Activated T-cell treated with anti-CD3 and anti-CD28 coated beads for 48 hours (primary cell): ENCODE results near the gene TNXB.
"Not testable (repeated sequence)": the region's sequence is repeated elsewhere in the genome, so short reads cannot be mapped to it uniquely, and the experiment has no call there.

Experiments used
- DNase-seq: peaks from one replicate; pipeline ENCODE4 v3.0.0-alpha.2; 2020; ENCODE audit warnings: low read depth

TNXB gene

DNA sequence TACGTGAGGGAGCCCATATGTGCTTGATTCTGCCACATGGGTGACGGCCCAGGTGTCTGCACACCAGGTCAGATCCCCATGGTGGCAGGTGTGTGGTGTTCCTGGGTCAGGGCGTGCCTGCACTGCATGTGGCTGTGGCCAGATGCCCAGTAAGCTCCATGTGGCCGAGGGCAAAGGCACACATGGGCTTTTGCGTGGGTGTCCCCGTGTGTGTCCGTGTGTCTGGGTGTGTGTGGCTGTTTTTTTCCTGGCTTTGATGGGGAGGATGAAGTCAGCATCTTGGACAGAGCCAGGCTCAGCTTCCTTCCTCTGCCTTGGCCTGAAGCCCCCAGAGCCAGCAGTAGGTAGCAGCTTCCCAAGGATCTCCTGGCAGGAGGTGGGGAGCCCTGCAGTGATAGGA lies 1.5 kb upstream of the TNXB start:
- no peak for DNase-seq

DNA sequence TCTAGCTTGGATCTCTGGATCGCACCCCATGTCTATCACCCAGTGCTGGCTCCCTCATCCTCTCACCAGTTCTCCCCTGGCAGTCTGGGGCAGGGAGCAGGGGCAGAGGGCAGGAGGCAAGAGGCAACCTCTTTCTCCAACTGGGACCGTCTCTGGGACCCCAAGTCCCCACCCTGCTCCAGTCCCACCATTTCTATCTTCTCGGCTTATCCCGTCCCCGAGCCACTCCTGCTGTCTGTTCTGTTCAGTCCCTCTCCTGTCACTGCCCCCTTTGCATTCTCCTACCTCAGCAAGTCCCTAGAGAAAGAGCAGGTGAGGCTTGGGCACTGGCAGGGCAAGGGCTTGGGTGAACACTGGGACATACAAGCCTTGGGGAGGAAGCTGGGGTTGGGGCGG lies 625 bp upstream of the TNXB start:
- no peak for DNase-seq

DNA sequence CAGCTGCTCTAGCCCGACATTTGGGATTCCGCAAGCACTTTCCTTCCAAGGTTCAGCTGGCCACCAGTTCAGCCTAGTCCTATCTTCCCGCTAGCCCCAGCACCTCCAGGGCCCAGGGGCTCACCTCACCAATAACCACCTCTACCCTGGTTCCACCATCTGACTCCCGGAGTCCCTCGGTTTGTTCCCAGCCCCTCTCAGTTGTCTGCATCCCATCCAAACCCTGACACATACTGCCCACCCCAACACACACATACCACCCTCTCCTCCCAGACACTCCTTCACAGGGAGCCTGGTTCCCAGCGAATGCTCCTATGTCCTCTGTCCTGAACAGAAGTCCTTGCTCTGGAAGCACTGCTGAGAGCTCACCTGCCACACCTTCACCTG lies 418 bp downstream of the TNXB start:
- DNase-seq: no peak

DNA sequence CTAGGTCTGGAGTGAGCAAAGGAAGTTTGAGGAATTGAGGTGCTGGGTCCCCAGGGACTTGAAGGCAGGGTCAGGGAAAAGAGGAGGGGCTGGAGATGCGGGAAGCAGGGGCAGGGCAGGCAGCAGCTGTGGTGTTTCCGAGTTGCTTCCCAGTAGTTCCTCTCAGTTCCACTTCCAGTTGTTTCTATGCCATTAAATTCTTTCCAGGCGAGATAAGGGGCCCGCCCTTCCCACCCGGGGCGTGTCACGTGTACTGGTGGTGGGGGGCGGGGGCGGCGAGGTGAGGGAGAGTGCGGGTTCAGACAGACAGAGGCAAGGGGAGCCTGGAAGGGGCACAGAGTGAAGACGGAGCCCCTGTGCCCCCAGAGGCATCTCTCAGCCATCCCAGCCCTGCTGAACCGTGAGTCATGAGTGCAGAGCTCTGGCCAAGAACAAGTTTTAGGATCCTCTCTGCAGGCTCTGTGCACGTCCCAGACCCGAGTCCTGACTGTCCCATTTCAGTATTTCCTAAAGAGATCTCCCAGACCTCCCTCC lies 977 bp downstream of the TNXB start:
- no peak for DNase-seq

DNA sequence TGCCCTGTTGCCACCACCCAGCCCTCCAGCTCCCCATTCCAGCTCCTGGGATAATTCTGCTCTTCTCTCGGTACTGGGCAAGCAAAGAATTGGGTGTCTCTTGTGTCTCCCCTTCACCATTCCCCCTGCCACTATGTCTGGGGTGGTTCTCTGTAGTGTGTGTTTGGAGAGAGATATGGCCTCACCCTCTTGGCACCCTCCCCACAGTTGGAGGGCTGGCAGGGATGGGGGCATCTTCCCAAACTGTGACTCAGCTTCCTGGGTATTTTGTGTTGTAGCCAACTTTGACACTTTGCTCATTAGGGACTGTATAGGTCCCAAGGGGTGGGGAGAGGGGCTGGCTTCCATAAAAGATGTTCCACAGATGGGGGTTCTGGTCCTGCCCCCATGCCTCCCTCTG lies 1.7 kb downstream of the TNXB start:
- no peak for DNase-seq

DNA sequence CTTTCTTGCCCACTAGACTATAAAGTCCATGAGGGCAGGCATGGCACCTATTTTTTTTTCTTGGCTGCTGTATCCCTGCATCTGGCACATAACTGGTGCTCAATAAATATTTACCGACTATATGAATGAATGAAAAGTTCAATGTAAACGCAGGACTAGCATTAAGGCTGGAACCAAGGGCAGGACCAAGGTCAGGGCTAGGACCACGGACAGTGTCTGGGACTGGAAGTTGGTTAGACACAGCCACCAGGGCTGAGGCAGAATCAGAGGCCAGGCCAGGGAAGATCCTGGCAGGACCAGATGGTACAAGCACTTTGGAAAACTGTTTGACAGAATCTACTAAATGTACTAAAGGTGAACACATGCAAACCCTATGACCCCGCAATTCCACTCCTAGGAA lies 3.7 kb downstream of the TNXB start:
- DNase-seq: no peak

DNA sequence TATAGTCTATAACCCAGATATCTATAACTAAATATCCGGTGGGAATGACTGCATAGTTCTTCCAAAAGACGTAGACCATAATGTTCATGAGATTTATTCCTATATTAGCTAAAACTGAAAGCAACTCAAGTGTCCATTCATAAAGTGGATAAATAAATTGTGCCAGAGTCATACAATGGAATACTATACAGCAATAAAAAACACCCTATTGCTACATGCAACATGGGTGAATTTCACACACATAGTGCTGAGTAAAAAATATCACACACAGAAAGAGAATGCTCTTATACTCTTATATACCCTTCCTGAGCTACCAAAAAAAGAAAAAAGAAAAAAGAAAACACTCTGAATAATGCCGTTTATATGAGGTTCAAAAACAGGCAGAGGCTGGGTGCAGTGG lies 6.9 kb downstream of the TNXB start:
- DNase-seq: no peak

DNA sequence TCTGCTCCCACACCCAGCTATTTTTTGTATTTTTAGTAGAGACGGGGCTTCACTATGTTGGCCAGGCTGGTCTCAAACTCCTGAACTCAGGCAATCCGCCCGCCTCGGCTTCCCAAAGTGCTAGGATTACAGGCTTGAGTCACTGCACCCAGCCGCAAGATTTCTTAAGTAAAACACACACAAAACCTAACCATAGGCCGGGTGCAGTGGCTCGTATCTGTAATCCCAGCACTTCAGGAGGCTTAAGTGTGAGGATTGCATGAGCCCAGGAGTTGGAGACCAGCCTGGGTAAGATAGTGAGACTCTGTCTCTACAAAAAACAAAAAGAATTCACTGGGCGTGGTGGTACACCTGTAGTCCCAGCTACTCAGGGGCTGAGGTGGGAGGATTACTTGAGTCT lies 8.9 kb downstream of the TNXB start:
- DNase-seq: not testable (repeated sequence)

DNA sequence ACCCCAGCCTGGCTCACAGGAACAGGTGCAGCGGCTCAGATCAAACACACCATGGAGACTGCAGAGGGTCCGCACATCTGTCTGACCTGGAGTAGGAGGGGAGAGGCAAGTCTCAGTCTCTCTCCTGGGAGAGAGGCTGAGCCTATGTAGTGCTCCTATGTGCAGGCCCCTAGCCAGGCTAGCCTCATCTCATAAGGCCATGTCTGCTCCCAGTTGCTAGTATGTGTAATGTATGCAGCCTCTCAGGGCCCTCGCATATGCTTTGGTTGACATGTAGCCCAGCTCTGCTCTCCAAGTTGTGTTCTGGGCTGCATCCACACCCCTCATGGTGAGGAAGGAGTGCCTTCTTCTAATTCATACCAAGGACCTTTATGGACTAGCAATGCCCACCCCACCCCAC lies 11.8 kb downstream of the TNXB start:
- no peak for DNase-seq

DNA sequence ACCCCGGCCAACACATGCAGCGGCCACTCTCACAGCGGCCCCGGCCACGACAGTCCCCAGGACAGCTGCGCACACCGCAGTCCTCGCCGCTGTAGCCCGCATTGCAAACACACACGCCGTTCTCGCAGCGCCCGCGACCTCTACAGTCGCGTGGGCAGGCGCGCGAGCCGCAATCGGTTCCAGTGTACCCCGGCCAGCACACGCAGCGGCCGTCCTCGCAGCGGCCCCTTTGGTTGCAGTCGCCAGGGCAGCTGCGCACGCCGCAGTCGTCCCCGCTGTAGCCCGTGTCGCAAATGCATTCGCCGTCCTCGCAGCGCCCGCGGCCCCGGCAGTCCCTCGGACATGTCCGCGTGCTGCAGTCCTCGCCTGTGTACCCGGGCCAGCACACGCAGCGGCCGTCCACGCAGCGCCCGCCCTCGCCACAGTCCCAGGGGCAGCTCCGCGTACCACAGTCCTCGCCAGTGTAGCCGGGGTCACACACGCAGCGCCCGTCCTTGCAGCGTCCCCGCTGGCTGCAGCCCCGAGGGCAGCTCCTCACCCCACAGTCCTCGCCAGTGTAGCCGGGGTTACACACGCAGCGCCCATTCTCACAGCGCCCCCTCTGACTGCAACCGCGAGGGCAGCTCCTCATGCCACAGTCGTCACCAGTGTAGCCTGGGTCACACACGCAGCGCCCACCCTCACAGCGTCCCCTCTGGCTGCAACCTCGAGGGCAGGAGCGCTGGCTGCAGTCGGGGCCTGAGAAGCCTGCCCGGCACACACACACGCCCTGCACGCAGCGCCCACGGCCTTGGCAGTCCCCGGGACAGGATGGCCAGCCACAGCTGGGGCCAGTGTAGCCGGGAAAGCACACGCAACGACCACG lies 12.5 kb downstream of the TNXB start:
- DNase-seq: no peak

DNA sequence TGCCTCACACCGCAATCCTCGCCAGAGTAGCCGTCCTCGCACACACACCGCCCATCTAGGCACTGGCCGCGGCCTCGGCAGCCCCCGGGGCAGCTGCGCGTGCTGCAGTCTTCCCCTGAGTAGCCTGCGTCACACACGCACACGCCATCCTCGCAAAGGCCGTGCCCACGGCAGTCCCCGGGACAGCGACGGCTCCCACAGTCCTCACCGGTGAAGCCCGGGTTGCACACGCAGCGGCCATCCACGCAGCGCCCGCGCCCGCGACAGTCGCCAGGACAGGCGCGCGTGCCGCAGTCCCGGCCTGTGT lies 13.1 kb downstream of the TNXB start:
- no peak for DNase-seq

DNA sequence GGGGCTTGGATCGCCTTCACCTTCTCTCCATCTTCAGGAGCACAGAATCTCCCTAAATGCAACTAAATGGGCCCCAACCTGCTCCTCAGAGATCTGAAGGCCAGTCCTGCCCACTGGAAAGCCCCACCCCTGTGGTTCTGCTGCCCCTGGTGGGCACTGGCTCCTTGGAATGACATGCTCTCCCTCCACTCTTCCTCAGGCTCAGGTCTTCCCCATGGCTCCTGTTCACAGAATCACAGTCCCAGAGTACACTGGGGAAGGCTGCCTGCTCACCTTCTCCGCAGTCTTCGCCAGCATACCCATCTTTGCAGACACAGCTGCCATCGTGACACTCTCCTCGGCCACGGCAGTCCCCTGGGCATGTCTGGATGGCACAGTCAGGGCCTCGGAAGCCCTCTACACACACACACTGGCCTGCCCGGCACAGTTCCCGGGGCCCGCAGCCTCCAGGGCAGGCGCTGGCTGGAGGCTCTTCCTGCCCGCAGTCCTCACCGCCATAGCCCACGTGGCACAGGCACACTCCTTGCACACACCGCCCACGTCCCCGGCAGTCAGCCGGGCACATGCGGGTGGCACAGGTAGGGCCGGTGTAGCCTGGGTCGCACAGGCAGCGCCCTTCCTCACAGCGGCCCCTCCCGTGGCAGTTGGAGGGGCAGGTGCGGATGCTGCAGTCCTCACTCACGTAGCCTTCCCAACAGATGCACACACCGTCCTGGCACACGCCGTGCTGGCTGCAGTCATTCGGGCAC lies 13.6 kb downstream of the TNXB start:
- DNase-seq: no peak

DNA sequence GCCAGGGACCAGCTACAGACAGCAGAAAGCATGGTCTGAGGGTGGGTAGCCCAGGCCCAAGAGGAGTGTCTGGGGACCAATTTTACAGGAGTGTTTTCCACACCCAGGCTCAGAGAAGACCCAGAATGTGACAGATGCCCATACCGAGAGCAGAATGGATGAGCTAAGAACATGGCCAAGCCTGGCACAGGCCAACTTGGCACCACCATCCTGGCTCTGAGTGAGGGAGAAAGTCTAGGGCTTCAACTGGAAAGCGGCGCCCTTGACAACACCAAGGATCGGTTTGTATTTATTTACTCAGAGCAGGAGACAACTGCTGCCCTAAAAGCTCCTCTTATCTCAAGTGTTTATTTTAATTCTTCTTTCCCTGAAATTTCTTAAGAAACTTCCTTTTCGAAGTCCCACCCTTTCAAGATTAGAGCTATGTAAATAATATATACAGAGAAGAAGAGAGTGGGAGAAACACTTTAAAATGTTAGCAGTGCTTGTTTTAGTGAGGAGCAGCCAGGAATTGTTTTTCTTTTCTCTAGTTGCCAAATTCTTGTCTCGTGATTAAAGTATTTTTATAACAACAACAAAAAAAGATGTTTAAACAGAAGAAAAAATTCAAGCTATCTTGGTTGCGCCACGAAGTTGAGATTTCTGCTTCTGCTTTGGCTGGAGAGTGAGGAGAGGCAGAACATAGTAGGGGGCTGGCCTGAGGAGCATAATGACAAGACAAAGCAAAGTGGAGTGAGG lies 16.2 kb downstream of the TNXB start:
- DNase-seq: no peak

DNA sequence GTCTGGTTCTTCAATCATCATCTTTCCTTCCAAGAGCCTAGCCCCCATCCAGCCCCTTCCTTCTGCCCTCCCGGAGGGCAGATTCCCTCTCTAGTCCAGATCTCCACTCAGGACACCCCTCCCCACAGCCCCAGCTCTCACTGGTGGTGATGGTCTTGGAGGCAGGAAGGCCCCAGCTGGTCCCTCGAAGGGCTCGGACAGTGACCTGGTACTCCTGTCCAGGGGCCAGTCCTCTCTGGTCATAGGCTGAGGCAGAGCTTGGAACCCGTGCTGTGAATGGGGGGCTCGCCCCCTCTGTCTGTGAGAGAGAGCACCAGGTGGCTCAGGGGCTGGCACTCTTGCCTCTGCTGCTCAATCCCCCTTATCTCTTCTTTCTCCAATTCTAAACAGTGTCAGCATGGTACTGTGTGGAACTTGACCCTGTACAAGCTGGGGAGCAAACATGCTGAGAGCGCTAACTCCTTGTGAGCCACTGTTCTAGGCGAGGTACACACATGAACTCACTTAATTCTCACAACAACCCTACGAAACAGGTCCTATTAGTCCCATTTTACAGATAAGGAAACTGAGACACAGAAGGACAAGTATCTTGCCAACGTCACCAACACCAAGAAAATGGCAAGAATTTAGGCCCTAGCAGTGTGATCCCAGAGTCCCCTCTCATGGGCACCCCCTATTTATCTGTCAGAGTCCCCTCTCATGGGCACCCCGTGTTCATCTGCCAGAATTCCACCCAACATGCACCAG lies 19.9 kb downstream of the TNXB start:
- DNase-seq: no peak

DNA sequence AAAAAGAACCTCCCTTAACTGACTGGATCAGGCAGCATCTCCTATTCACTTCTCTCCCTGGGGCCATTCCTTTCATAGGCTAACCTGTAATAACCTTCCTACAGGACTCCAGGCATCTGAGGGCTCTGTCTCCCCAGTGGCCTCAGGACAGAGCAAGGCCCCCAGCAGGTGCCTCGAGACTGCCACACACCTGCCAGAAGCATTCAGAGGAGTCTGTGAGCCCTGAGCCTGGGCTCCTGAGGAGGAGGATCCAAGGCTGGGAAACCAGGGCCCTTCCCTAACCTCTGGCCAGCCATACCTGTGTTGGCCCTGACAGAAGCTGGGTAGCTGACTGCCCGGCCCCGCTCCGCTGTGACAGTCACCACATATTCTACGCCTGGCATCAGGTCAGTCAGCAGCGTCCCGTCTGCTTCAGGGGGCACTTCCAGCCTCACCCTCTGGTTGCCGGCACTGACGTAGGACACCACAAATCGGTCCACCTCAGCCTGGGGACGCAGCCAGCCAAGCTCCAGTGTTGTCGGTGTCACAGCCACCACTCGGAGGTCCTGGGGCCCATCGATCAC lies 20.6 kb downstream of the TNXB start:
- DNase-seq: no peak

DNA sequence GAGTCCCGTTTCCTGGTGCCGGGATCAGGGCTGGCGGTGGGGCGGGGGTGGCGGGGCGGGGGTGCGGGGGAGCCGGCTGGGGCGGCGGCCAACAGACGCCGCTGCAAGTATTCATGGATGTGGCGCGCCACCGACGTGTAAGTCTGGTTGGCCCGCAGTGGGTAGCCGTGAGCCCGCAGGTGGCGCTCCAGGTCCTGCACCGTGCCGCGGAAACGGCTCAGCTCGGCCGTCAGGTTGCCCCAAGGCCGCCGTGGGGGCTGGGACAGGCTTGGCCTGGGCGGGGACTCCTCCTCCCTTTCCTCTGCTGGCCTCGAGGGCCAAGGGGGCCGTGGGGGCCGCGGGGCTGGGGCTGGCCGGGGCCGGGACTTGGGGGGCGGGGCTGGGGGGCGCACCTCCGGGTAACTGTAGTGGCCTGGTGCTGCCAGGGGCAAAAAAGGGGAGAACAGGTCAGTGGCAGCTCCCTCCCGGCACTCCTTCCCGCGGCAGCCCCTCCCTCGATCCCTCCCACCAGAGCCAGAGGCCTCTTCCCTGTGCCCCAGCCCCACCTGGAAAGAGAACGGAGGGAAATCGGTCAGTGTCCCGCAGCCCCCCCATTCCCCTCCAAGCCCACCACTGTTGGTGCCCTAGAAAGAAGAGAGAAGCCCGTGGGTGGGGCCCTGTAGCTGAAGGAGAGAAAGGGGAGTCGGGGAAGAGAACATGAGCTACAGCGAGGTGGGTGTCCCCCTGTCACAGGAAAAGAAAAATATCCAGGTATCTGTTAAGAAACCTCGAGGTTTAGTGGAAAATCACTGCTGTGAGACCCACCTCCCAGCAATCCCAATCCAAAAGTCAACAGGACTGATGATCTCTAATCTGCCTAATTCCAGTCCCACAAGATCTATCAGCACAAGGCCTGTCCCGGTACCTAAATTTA lies 21.3 kb downstream of the TNXB start:
- DNase-seq: peak; percentile 76

DNA sequence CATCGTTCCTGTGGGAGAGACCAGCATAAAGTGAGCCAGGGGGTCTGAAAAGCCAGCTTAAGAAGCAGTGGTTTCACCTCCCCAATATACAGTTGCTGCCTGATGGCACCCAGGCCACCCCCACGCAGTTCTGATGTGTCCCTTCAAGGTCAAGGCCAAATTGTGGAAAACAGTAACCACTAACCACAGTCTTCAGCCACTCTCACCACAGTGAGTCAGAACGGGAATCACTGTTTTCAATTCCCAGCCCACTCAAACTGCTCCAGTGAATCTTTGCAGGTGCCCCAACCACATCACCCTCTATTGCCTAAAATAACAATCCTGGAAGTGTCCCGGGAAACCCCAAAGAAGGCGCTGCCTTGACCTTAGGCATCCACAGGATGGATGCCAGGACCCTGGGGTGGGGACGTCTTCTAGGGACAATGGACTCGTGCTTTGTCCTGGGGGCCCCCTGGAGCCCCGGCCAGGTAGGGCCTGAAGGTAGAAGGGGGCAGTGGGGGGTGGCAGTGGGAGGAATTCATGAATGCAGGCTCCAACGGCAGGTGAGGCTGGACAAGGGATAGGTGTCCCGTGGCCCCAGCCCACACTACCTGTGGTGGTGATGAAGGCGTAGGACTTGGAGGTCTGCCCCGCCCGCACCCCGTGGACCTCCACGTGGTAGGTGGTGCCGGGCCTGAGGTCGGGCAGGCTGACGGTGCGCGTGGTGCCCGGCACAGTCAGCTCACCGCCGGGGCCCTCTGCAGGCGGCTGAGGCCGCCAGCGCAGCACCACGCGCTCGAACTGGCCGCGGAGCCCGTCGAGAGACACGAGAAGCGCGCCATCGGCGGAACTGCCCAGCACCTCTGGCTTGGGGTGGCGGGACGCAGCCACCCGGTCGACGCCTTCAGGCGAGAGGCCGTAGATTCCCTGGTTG lies 22.2 kb downstream of the TNXB start:
- peak; percentile 35 for DNase-seq

DNA sequence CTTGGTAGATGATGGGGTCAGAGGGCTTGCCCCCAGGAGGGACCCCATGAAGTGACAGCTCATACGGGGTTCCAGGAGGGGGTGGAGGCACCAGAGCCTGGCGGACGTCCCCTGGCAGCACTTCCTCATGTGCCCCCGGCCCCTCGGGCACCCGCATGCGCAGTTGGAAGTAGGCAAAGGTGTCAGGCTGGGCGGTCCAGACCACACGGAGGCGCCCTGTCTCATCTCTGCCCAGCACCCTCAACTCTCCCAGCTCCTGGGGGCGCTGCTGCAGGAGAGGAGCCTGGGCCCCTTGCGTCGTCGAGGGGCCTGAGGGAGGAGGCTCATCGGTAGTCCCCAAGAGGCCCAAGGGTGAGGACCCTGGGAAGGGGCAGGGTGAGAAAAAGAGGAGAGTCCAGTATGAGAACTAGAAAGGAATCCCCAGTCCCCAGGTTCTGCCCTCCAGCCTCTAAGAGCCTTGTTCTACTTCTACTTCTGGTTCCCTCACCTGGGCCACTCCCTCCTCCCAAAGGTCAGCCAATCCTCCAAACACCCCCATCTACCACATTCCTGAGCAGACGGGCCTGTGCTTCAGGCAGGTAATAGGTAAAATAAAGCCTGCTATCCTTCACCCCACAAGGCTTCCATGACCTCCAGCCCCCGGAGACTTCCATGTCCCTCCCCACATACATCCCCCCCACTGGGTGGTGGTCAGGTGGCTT lies 23.2 kb downstream of the TNXB start:
- DNase-seq: no peak

DNA sequence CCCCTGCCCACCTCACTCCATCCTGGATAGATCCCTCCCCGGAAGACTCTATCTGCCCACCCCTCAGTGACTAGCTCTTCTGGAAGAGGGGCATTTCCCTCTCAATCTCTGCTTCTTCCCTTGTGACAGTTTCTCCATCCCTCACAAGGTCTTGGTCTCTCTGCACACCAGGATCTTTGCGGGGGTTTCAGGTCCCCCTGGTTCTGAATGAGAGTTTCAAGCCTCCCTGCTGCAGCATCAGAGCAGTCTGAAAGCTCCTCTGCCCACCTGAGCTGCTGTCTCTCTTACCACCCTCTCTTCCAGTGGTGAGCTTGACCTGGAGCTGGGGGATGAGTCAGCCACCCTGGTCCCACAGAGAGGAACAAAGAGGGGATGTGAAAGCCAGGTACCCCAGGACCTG lies 24.4 kb downstream of the TNXB start:
- DNase-seq: no peak
